CD4-positive, alpha-beta T cell (primary cell): Measurements from ENCODE around the gene DNAH6. TPM values are rescaled to one million over a fixed set of nuclear protein-coding genes. Genes with fewer than 3 reads are reported as not detected.

ENCODE experiments used
- ATAC-seq: fragments of 200-7000 bp; cut with Tn5 transposase; one replicate; pipeline ENCODE4 v1.10.0; 2022; ENCODE audit warnings: mild to moderate bottlenecking; ENCODE audit not compliant: poor library complexity
- CTCF ChIA-PET: fragments of 350-600 bp; sonication (Branson Sonifier 250); formaldehyde crosslinking; loops from one replicate; lab custom pipeline; 2021; ENCODE audit warnings: antibody characterized with exemption, inconsistent platforms; lab: Charles Lee
- POLR2A ChIA-PET: fragments of 350-600 bp; sonication (Branson Sonifier 250); formaldehyde crosslinking; loops from one replicate; lab custom pipeline; 2021; ENCODE audit warnings: antibody characterized with exemption, inconsistent platforms; lab: Charles Lee
- DNase-seq, 14 experiments: peaks; one replicate each; pipeline ENCODE4 v3.0.0-alpha.2; 2013 to 2020; ENCODE audit warnings: mixed read lengths in 2 of 14
- H3K27ac ChIP-seq, 2 donors: one replicate each; pipeline versions ENCODE4 v1.5.1 to v1.7.0; 2013; ENCODE audit warnings: low read length in 2 of 2, low read depth in 1 of 2, mild to moderate bottlenecking in 1 of 2
- H3K27me3 ChIP-seq, 2 experiments: 1 replicate in 1 of 2; 2 replicates in 1 of 2; pipeline versions ENCODE4 v1.6.1 to v1.7.0; 2013; ENCODE audit warnings: low read length in 2 of 2, control low read depth in 1 of 2, mild to moderate bottlenecking in 1 of 2, moderate library complexity in 1 of 2; ENCODE audit not compliant: insufficient read depth in 2 of 2, control insufficient read depth in 1 of 2
- H3K36me3 ChIP-seq: one replicate; pipeline ENCODE4 v1.6.1; 2013; ENCODE audit warnings: low read length, control low read depth; ENCODE audit not compliant: insufficient read depth
- H3K4me1 ChIP-seq: one replicate; pipeline ENCODE4 v1.6.1; 2013; ENCODE audit warnings: low read length, control low read depth; ENCODE audit not compliant: insufficient read depth
- H3K4me3 ChIP-seq: one replicate; pipeline ENCODE4 v1.5.1; 2013; ENCODE audit warnings: mild to moderate bottlenecking, low read length, moderate library complexity
- H3K9me3 ChIP-seq, 2 experiments: 1 replicate in 1 of 2; 2 replicates in 1 of 2; pipeline versions ENCODE4 v1.6.1 to v1.7.0; 2013; ENCODE audit warnings: low read length in 2 of 2, mild to moderate bottlenecking in 2 of 2, control low read depth in 1 of 2, moderate library complexity in 1 of 2; ENCODE audit not compliant: control insufficient read depth in 1 of 2, insufficient read depth in 1 of 2
- H3K27ac Mint-ChIP-seq: one replicate; pipeline ENCODE4 v1.8.0; 2020; ENCODE audit warnings: mixed read lengths
- H3K27me3 Mint-ChIP-seq: one replicate; pipeline ENCODE4 v1.8.0; 2021; ENCODE audit warnings: mixed read lengths
- H3K36me3 Mint-ChIP-seq: one replicate; pipeline ENCODE4 v1.8.0; 2021; ENCODE audit warnings: low read depth, mixed read lengths
- H3K4me1 Mint-ChIP-seq: one replicate; pipeline ENCODE4 v1.8.0; 2021; ENCODE audit warnings: low read depth, mixed read lengths
- H3K4me3 Mint-ChIP-seq: one replicate; pipeline ENCODE4 v1.8.0; 2020; ENCODE audit warnings: mild to moderate bottlenecking, mixed read lengths
- H3K9me3 Mint-ChIP-seq: one replicate; pipeline ENCODE4 v1.8.0; 2020; ENCODE audit warnings: mixed read lengths
- intact Hi-C, 2 experiments: fragments of 100-400 bp; cut with DNase I in 1 of 2; cut with micrococcal nuclease in 1 of 2; formaldehyde crosslinking; loops; one replicate each; pipeline versions ENCODE4 v1.15.1 to v1.9.0; 2023 to 2025; cut with DNase I, micrococcal nuclease
- total RNA-seq, 174 experiments: library from RNA in 2 of 174; stranded (reverse) in 2 of 174; gene quantifications; one replicate each; pipeline ENCODE4 v1.2.3 and lab custom pipeline; 2021 to 2026
- TF ChIP-seq, protein P1 (sequence below): fragments of 200-600 bp; IDR thresholded peaks from one replicate; pipeline ENCODE4 v1.8.0; 2022; ENCODE audit warnings: antibody characterized with exemption, mild to moderate bottlenecking

Gene DNAH6
- total RNA-seq, 2 experiments from 2014 or later = 0.59 to 1.2 TPM

DNA sequence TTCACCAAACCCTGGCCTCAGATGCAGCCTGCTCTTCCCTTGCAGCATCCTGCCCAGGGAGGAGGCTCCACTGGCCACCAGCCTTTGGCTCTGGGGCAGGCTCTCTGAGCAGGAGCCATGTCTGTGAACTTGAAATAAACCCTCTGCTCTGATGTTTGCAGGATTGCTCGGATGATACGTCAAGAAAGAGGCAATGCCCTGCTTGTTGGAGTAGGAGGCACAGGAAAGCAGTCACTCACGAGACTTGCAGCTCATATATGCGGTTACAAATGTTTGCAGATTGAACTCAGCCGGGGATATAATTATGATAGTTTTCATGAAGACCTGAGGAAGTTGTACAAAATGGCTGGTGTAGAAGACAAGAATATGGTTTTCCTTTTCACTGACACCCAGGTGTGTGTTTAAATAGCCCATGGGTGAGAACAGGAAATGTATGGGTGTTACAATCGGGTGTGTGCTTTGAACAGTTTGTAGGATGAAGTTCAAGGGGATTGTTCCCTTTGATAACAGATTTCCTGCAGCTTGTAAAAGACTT is 177.9 kb downstream of the DNAH6 start:
- Histone ChIP-seq H3K4me3 (peak overlapping the region; percentile 15), H3K27ac (peak overlapping the region; percentile 30 to 70), H3K9me3 (peaks cover 0 to 3% of the 10 kb centered on the region in 2 experiments), H3K36me3 (no peaks in the 10 kb centered on the region), H3K4me1 (peaks cover 15% of the 10 kb centered on the region), H3K27me3 (no peaks in the 10 kb centered on the region)
- ATAC-seq (peak; percentile 91), DNase-seq (peak in 12 of 14 experiments; percentile 1 to 83 (median 20))
- intact Hi-C loops = loop anchor here (2.0 to 5.0 kb wide), 2 partner anchors 89 to 168 kb away; no protein-coding TSS in a partner anchor
- no peaks in the 10 kb centered on the region for H3K27me3 Mint-ChIP-seq
- TF ChIP-seq, protein P1, sequence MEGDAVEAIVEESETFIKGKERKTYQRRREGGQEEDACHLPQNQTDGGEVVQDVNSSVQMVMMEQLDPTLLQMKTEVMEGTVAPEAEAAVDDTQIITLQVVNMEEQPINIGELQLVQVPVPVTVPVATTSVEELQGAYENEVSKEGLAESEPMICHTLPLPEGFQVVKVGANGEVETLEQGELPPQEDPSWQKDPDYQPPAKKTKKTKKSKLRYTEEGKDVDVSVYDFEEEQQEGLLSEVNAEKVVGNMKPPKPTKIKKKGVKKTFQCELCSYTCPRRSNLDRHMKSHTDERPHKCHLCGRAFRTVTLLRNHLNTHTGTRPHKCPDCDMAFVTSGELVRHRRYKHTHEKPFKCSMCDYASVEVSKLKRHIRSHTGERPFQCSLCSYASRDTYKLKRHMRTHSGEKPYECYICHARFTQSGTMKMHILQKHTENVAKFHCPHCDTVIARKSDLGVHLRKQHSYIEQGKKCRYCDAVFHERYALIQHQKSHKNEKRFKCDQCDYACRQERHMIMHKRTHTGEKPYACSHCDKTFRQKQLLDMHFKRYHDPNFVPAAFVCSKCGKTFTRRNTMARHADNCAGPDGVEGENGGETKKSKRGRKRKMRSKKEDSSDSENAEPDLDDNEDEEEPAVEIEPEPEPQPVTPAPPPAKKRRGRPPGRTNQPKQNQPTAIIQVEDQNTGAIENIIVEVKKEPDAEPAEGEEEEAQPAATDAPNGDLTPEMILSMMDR = no peak
- ChIA-PET POLR2A (interaction anchor here (0.7 to 1.3 kb wide), 3 partner anchors 10 to 39 kb away, joined by 3 to 12 read pairs (median 3); no protein-coding TSS in a partner anchor), CTCF (no interaction called here)
- H3K4me3 Mint-ChIP-seq = peak overlapping the region; percentile 49
- peaks cover 6% of the 10 kb centered on the region for H3K9me3 Mint-ChIP-seq
- peaks cover 13% of the 10 kb centered on the region for H3K36me3 Mint-ChIP-seq
- H3K27ac Mint-ChIP-seq = peak overlapping the region; percentile 81
- peaks cover 63% of the 10 kb centered on the region for H3K4me1 Mint-ChIP-seq

DNA sequence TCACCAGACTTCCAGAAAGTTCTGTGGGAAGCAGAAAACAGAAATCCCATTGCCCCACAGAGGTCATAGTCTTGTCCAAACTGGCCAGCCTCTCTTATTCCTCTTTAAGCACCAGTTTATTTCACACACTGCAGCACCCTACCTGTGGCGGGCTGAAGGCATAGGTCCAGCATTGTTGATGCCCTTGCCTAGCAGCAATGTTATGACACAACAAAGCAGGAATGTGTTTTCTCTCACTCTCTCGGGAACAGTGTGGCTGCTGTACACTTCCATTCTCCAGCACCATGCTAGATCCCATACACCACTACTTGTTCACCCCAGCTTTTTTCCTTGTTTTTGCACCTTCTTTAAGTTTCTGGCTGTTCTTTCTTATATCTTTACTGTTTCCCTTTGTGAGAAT is 181.6 kb downstream of the DNAH6 start:
- DNase-seq (no peak), ATAC-seq (no peak)
- ChIA-PET POLR2A (no interaction called here), CTCF (no interaction called here)
- Histone ChIP-seq H3K4me1 (peaks cover 15% of the 10 kb centered on the region), H3K27me3 (no peaks in the 10 kb centered on the region), H3K27ac (no peak overlapping the region), H3K9me3 (peaks cover 3 to 9% of the 10 kb centered on the region in 2 experiments), H3K4me3 (no peak overlapping the region), H3K36me3 (no peaks in the 10 kb centered on the region)
- TF ChIP-seq, protein P1 = no peak
- Mint-ChIP-seq H3K4me3 (no peak overlapping the region), H3K27me3 (no peaks in the 10 kb centered on the region), H3K36me3 (peaks cover 31% of the 10 kb centered on the region), H3K27ac (no peak overlapping the region), H3K9me3 (peaks cover 9% of the 10 kb centered on the region), H3K4me1 (peaks cover 40% of the 10 kb centered on the region)
- intact Hi-C loops = no loop called here

DNA sequence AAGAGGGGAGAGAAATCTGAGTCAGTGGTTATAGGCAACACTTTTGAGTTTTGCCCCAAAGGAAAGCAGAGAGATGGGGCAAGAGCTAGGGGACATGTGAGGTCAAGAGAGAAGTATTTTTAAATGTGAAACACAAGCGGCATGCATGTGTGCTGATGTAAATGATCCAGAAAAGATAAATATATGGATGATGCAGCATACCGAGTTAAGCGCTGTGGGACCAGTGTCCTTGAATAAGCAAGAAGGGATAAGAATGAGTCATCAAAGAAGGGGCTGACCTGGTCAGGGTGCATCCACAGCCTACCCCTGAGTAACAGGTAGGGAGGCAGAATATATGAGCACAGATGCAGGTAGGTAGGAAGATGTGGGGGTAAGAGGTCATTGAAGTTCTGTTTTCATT is 183.7 kb downstream of the DNAH6 start:
- CTCF ChIA-PET = no interaction called here
- Mint-ChIP-seq H3K4me3 (no peak overlapping the region), H3K4me1 (peaks cover 35% of the 10 kb centered on the region), H3K27ac (no peak overlapping the region), H3K36me3 (peaks cover 31% of the 10 kb centered on the region), H3K9me3 (peaks cover 9% of the 10 kb centered on the region), H3K27me3 (no peaks in the 10 kb centered on the region)
- Histone ChIP-seq H3K4me1 (no peaks in the 10 kb centered on the region), H3K27ac (no peak overlapping the region), H3K4me3 (no peak overlapping the region), H3K9me3 (peaks cover 3 to 11% of the 10 kb centered on the region in 2 experiments), H3K27me3 (no peaks in the 10 kb centered on the region), H3K36me3 (no peaks in the 10 kb centered on the region)
- POLR2A ChIA-PET = no interaction called here
- intact Hi-C loops = no loop called here
- DNase-seq = no peak
- TF ChIP-seq, protein P1 = no peak
- ATAC-seq = no peak
